Osteocyte (in vitro differentiated cells): ENCODE results near the gene SUGP2. TPM values are rescaled to one million over a fixed set of nuclear protein-coding genes. Genes with fewer than 3 reads are reported as not detected.

Experiments
- DNase-seq: peaks from one replicate; pipeline ENCODE4 v3.0.0; 2021; ENCODE audit warnings: mixed read lengths; ENCODE audit not compliant: unreplicated experiment; ENCODE audit errors: extremely low spot score
- H3K27ac Mint-ChIP-seq: one replicate; pipeline ENCODE4 v1.8.0; 2021; ENCODE audit warnings: mild to moderate bottlenecking, mixed read lengths; ENCODE audit not compliant: unreplicated experiment
- H3K27me3 Mint-ChIP-seq: one replicate; pipeline ENCODE4 v1.8.0; 2021; ENCODE audit warnings: mixed read lengths; ENCODE audit not compliant: unreplicated experiment
- H3K36me3 Mint-ChIP-seq: one replicate; pipeline ENCODE4 v1.8.0; 2021; ENCODE audit warnings: mixed read lengths; ENCODE audit not compliant: unreplicated experiment
- H3K4me1 Mint-ChIP-seq: one replicate; pipeline ENCODE4 v1.8.0; 2021; ENCODE audit warnings: mixed read lengths; ENCODE audit not compliant: unreplicated experiment
- H3K4me3 Mint-ChIP-seq: one replicate; pipeline ENCODE4 v1.8.0; 2021; ENCODE audit warnings: mild to moderate bottlenecking, moderate library complexity, mixed read lengths; ENCODE audit not compliant: unreplicated experiment
- H3K9me3 Mint-ChIP-seq: one replicate; pipeline ENCODE4 v1.8.0; 2021; ENCODE audit warnings: mixed read lengths; ENCODE audit not compliant: unreplicated experiment
- CTCF ChIP-seq: fragments of 200-600 bp; sonication (generic); IDR thresholded peaks from 2 replicates; pipeline ENCODE4 v1.5.0; 2021; ENCODE audit warnings: antibody characterized with exemption, mild to moderate bottlenecking, moderate library complexity
- total RNA-seq: library from RNA; stranded (reverse); gene quantifications from 2 replicates; pipeline ENCODE4 v1.2.1, GENCODE V29; 2021

The SUGP2 gene
- total RNA-seq, 1 donor from 2014 or later: 77.6 TPM

- H3K27me3 Mint-ChIP-seq: no peaks in the 10 kb centered on the region
- DNase-seq: no peak
- H3K4me1 Mint-ChIP-seq: peaks cover 19% of the 10 kb centered on the region
- H3K27ac Mint-ChIP-seq: peak overlapping the region; percentile 89
- H3K4me3 Mint-ChIP-seq: peak overlapping the region; percentile 78
- no peak for TF ChIP-seq CTCF
- H3K9me3 Mint-ChIP-seq: no peaks in the 10 kb centered on the region
- peaks cover 2% of the 10 kb centered on the region for H3K36me3 Mint-ChIP-seq
Measured at GRCh38 chr19:19062454-19063182, 29.3 kb upstream of the SUGP2 start.

- no peak for TF ChIP-seq CTCF
- no peak for DNase-seq
- no peaks in the 10 kb centered on the region for H3K27me3 Mint-ChIP-seq
- no peak overlapping the region for H3K27ac Mint-ChIP-seq
- H3K4me1 Mint-ChIP-seq: peaks cover 19% of the 10 kb centered on the region
- H3K4me3 Mint-ChIP-seq: peak overlapping the region; percentile 4
- H3K9me3 Mint-ChIP-seq: no peaks in the 10 kb centered on the region
- H3K36me3 Mint-ChIP-seq: peaks cover 2% of the 10 kb centered on the region
Measured at GRCh38 chr19:19061506-19061905, 28.2 kb upstream of the SUGP2 start.

GRCh38 chr19:19059837-19060611 is 26.7 kb upstream of the SUGP2 start:
- Mint-ChIP-seq H3K27me3 (no peaks in the 10 kb centered on the region), H3K4me3 (no peak overlapping the region), H3K27ac (no peak overlapping the region), H3K4me1 (peaks cover 15% of the 10 kb centered on the region), H3K36me3 (peaks cover 3% of the 10 kb centered on the region), H3K9me3 (no peaks in the 10 kb centered on the region)
- no peak for TF ChIP-seq CTCF
- DNase-seq: no peak

- DNase-seq: no peak
- peaks cover 3% of the 10 kb centered on the region for H3K36me3 Mint-ChIP-seq
- peaks cover 7% of the 10 kb centered on the region for H3K4me1 Mint-ChIP-seq
- H3K4me3 Mint-ChIP-seq: no peak overlapping the region
- H3K9me3 Mint-ChIP-seq: no peaks in the 10 kb centered on the region
- TF ChIP-seq CTCF: no peak
- no peaks in the 10 kb centered on the region for H3K27me3 Mint-ChIP-seq
- no peak overlapping the region for H3K27ac Mint-ChIP-seq
Measured at GRCh38 chr19:19059018-19059836, 25.9 kb upstream of the SUGP2 start.
